ELF-1 (cell line): Measurements from ENCODE around the gene GDA.
A peak's percentile ranks its signal among the peaks of the same experiment; 100 is the strongest.
"Not testable (repeated sequence)": the region's sequence is repeated elsewhere in the genome, so short reads cannot be mapped to it uniquely, and the experiment has no call there.

Source experiments
- DNase-seq: peaks from one replicate; pipeline ENCODE4 v3.0.0-alpha.2; 2016; ENCODE audit warnings: low read depth, low spot score

Gene GDA

DNA sequence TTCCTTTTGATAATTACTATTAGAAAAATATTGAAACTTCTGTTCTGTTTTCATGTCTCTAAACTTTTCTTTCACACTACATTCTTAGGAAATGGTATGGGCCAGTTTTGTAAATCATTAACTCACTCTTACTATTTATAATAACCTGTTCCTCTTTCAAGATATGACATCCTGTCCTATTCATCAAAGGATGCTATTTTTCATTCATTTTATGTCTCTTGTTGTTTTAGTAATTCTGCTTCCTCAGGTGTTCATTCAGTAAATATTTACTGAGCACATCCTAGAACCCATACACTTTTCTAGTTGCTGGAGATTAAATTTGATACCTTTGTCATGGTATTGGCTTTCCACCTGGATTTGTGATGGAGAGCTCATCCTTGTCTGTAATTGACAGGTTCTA, 58.0 kb downstream of the GDA start:
- no peak for DNase-seq

DNA sequence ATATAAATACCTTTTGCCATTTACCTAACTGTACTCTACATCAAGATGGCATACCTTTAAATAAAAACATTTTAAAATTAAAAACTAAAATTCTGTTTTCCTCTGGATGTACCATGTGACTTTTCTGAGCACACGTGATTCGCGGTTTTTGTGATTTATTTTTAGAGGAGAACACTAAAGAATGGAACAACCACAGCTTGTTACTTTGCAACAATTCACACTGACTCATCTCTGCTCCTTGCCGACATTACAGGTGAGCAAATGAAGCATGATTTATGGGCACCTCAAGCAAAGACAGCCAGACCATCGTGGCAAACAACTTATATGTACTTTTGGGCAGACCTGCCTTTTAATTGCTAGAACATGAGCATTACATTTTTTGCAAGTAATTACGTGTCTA, 61.3 kb downstream of the GDA start:
- no peak for DNase-seq

DNA sequence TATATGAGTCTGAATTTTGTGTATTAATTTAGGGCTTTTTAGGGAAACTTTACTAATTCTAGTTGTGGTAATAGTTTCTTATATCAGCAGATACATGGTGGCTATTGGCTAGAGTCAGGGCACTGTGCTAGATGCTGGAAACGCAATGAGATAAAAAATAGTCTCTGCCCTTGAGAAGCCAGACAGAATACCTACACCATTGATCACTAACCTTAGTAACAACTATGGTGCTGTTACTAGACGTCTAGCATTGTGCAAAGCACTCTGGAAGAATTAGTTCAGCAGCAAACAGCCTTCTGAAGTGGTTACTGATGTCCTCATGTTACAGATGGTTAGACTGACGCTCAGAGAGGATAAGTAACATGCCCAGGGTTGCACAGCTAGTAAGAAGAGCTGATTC, 61.8 kb downstream of the GDA start:
- no peak for DNase-seq

DNA sequence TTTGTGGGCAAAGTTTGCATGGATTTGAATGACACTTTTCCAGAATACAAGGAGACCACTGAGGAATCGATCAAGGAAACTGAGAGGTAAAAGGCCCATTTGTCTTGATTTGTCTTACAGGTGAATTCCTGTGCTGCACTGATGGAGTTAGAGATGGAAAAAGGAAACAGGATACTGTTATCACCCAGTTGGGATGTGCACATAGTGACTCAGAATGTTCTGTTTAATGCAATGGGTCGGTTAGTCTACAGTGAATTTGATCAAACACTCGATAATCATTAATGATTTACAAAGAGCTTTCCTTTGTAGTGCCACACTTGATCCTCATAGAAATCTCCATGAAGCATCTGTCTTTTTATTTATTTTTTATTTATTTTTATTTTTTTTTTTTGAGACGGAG, 64.7 kb downstream of the GDA start:
- no peak for DNase-seq

DNA sequence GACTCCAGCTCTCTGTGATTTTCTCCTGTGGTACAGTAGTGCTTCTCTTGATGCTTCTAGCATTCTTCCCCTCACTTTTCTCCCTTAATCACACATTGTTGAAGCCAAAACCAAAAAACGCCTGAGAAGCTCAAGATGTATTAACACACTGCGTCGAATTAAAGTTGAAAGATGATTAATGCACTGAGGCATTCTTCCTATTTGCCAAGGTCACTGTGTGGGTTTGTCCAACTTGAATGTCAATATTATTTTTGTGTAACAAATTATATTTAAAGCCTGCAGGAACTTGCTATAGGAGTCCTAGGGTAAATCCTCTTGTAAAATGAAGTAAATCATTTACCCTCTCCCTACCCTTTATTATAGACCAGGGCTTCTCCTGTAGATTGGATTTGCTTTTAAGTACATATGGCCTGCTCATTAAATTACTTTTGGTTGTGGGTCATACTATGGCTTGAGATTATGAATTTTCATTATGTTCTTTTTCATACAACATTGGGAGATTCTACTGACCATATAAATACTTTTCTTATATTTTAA, 68.1 kb downstream of the GDA start:
- no peak for DNase-seq

DNA sequence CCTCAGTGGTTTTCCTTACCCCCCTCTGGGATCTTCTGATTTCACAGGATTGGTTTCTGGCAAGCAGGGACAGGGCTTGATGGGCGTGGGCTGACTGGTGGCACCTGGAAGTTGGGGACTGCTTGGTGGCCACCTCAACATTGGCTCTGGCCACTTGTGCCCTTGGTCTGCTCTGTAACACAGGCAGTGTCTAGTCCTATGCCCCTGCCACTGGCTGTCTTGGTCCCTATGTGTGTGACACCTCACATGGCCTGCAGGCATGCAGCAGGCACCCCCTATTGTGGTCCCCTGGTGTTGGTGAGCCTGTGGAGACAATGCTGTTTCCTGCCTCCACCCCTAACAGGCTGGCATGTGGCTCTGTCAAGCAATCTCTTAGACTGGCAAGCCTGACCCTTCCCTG, 71.3 kb downstream of the GDA start:
- DNase-seq, result no peak

DNA sequence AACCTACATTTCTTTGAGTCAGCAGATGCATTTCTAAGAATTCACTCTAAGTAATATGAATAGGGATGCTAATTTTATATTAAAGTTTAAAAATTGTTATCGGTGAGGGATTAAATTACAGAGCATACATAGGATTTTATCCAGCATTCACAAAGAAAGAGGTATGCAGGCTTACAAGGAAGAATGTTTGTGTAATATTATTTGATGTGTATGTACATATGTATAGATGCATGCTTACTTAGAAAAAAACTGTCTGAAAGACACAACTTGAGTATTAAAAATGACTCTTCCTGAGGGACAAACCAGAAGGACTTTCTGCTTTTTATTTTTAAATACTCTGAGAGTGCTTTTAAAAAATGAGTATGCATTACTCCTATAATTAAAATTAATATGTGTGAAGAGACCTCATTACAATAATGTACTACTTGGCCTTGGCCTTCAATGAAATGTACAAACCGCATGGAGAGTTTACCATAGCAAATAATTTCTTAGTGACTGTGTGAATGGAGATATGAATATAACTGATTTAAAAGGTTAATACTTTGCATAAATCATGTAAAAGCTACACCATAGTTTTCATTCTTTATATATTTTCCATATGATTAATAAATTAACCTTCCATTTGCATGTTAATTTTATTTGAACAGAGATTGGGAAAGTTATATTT, 77.0 kb downstream of the GDA start:
- no peak for DNase-seq

DNA sequence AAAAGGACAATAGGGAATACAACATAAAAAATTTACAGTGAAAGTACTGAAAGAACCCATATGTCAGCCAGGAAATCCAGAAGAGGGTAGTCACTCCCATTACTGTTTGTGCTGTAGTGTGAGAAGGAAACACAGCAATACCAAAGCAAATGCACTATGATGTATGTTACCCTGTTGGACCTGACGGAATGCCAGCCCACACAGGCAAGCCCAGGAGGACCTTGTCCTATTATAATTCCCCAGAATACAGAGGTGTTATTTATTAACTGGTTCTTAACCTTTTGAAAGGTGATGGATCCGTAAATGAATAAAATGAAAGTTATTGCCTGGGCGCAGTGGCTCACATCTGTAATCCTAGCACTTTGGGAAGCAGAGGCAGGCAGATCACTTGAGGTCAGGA, 79.0 kb downstream of the GDA start:
- DNase-seq, result no peak

DNA sequence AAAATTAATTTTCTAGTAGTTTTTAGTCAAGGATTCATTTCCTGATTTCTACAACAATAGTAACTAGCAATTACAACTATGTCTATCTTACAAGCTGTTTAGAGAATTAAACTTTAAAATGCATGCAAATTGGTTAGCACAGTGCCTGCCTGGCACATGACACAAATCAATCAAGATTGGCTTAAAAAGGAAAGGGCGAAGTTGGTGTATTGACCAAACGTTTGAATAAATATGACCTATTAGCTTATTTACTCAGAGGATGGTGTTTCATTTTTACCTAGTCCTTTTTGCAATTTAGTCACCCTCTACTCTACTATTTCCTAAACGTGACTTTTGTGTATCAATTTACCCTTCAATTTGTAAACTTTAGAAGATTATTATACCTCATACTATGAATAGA, 83.5 kb downstream of the GDA start:
- no peak for DNase-seq

DNA sequence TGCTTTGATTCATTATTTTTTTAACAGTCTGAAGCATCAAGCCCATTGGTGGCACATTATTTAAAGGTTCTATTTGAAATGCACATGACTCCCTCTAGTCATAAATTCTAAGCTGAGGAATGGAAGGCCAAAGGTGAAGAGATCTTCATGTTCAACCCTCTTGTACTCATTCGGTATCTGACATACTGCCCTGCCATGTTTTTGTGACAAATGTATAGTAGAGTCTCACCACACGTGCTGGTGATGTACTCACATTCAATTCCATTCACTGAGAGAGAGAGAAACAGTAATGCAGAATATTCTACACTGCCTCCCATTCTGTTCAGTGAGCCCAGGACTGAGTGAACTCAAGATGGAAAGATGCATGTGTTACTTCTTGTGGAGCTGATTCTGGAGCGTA, 98.3 kb downstream of the GDA start:
- DNase-seq, result no peak

DNA sequence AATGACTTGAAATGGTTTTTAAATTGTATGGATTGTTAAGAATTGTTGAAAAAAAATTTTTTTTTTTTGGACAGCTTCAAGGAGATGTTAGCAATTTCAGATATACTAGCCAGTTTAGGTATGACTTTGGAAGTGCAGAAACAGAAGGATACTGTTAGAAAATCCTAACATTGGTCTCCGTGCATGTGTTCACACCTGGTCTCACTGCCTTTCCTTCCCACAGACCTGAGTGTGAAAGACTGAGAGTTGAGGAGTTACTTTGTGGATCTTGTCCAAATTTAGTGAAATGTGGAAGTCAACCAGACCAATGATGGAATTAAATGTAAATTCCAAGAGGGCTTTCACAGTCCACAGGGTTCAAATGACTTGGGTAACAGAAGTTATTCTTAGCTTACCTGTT, 102.3 kb downstream of the GDA start:
- DNase-seq, result no peak

DNA sequence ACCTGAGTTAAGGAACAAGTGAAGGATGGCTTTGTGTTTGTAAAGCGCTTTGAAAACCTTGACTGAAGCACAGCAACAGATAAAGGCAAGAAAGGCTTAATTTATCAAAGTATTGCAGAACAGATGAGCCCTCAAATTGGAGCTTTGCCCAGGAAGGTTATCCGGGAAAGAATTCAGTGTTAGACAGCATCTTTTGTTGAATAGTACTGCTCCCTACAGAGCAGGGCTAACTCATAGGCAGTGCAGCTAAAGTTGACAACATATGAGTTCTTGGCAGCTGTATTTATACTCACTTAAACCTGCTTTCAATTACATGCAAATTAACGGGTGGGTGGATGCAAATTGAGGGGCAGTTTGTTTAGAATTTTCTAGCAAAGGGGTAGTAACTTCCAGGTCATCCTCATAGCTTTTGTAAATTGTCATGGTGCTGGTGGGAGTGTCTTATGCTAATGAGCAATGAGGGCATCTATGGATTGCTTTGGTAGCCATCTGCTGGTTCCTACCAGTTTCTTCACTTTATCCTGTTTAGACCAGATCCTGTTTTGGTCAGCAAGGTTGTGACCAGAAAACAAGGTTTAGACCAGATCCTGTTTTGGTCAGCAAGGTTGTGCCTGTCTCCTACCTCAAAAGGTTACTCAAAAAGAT, 105.8 kb downstream of the GDA start:
- no peak for DNase-seq

DNA sequence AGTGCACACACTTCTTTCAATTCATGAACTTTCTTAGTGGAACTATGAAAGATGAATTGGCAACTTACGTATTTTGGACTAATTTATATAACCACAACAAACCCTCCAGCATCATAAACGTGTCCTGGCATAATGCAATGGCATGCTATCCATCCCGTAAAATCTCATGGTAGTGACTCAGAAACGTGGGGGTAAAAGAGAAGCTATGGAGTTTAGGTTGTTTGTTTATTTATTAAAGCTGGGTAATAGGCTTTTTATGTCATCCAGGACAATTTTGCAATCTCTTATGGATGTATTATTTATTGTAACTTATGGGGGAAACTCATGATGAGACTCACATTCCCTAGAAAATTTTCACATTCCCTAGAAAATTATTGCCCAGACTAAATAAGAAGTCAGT, 106.3 kb downstream of the GDA start:
- DNase-seq, result no peak

DNA sequence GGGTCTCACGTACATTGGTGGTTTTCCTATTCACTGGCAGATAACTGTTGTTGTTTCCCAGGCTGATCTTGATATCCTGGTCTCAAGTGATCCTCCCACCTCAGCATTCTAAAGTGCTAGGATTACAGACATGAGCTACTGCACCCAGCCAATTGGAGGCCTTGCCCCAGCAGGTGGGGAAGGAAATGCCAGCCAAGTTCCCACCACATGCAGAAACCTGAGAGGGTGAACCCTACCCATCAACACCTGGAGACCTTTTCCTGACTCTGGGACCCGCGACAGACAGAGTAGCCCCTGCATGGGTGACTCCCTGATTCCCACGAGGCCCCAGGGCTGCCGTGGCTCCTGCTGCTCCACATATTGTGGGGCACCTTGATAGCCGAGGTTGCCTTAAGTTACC, 107.7 kb downstream of the GDA start:
- DNase-seq, result no peak

DNA sequence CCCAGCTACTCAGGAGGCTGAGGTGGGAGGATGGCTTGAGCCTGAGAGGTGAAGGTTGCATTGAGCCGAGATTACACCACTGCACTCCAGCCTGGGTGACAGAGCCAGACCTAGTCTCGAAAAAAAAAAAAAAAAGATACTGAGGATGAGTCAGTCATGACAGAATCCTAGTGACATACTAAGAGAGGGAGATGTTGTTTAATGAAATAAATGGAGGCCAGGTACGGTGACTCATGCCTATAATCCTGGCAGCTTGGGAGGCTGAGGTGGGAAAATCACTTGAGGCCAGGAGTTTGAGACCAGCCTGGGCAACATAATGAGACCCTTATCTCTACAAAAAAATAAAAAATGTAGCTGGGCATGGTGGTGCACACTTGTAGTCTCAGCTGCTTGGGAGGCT, 108.6 kb downstream of the GDA start:
- no peak for DNase-seq

DNA sequence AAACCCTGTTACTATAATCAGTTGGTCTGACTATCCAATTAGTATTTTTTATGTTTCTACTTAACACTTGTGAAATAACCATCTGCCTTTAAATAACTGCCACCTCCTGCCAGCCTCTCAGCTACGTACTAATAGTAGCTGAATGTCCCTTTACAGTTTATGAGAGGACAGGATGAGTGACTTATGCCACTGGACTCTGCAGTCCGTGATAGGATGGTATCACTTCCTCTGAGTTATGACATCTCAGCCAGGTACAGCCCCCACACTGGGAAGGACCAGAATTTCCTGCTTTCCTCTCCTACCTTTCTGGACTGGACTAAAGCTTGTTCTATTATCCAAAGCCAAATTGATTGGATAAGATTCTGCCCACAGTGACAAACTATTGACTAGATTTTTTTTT, 112.8 kb downstream of the GDA start:
- no peak for DNase-seq

DNA sequence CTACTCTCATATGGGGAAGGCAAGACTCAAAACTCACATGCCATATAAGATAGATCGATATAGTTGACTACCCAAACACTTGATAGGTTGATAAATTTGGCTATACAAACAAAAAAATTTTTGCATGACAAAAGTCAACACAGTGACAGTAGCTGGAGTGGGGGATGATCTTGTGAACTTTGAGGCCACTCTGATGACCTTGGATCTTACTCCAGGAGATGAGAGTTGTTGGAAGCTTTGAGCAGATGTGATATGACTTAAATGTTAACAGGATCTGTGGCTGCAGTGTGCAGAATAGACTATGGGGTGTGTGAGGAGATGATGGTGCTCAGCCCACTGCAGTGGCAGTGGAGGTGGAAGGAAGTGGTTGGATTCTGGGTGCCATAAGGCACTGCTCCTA, 114.3 kb downstream of the GDA start:
- DNase-seq, result no peak

DNA sequence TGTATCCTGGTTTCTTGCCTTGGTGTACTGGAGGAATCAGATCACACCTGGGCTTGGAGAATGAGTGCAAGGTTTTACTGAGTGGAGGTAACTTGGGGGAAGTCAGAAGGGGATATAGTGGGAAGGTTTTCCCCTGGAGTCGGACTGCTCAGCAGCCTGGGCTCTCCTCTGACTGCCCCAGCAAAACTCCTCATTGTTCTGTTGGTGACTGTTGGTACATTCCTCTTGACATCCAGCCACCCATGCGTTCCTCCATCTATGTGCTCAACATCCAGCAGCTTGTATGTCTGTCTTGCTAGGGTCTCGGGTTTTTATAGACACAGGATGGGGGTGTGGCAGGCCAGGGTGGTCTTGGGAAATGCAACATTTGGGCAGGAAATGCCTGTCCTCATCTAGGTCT, 119.7 kb downstream of the GDA start:
- no peak for DNase-seq

DNA sequence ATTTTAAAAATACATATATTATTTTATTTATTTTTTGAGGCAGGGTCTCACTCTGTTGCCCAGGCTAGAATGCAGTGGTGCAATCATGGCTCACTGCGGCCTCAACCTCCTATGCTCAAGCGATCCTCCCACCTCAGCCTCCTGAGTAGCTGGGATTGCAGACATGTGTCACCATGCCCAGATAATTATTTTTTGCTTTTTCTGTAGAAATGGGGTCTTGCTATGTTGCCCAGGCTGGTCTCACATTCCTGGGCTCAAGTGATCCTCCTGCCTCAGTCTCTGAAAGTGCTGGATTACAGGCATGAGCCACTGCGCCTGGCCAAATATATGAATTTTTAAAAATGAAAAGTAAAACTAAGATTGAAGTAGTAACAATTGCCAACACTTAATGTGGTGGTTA, 121.1 kb downstream of the GDA start:
- DNase-seq, result not testable (repeated sequence)

DNA sequence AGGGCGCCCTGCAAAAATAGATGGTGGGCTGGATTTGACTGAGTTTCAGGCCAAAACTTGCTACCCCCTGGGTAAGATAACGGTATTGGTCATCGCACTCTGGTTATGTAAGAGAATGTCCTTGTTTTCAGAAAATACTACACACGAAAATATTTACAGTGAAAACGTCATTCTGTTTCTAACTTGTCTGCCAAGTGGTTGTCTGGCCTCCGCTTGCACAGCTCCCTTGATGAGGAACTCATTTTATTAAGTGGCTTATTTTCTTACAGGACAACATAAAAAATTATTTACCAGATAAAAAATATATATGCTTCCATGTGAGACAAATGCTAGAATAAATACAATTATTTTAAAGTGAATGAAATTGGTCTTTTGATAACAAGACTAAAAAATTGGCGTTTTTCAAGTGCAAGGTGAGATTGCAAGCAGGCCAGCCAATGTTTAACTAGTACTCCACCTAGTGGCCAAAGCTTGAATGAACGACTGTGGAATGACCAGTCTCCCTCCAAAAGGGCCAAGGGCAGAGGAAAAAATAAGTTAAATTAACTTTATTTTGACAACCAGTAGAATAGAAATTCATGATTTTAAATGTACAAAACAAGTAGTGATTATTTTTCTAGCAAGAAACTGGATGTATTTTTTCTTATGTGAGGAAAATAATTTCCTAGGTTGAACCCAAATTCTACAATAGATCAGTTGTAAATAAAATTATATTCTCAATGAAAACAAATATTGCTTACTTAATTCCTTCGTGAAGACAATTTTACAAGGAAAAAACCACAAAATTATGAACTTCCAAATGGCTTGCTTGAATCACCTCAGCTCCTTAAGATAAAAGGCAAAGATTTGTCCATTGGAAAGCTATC, 122.6 kb downstream of the GDA start:
- peak; percentile 66 for DNase-seq

DNA sequence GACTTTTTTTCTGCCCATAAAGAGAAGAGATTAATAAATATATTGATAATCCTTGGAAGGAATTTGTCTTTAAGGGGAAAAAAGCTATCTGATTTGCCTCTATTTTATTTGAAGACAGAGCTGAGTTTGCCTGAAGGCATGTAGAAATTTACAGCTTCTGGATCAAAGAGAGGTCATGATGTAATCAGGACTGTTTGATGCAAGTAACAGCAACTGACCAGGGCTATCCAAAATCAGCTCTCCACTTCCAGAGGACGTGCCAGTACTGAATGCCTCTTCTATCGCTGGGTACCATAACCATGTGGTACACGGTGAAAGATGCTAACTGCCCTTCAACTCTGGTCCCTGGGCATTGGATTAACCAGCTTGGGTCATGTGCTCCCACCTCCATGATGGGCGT, 125.2 kb downstream of the GDA start:
- DNase-seq, result no peak

DNA sequence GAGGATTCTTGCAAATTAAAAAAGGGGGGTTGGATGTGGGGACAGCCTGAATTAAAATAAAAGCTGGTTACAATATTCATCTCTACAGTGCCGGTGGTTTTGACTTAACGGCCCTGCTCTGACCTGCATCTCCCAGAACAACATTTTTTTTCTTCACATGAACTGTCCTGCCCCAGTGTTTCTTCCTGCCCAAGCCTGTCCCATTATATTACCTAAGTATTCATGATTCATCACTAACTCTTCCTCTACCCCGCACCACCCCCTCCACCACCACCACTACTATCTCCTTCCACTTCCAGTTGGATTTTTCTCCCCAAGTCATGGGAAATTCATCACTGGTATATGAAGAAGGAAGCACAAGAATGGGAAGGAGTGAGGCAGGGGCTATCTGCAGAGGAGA, 125.7 kb downstream of the GDA start:
- no peak for DNase-seq

DNA sequence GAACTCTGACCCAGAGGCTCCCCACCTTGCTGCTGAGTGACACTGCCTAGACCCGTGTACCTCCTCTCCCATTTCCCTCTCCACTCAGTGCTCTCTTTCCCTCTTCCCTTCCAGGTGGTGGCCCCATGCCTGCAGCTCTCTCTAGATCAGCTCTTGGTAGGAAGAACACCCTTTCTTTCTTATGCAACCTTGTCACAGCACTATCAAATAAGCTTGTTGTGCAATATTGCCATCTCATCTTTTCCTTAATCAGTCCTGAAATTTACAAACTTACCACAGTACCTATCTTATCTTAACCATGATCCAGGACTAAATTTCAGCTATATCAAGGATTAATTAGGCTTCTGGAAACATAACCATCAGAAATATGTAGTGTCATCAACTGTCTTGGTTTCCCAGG, 127.2 kb downstream of the GDA start:
- DNase-seq, result no peak
